ENCODE data around the gene CDIPT. TPM values are rescaled to one million over a fixed set of nuclear protein-coding genes. Genes with fewer than 3 reads are reported as not detected.
A peak's percentile ranks its signal among the peaks of the same experiment; 100 is the strongest.

The CDIPT gene
- total and polyA plus RNA-seq, 2 of the 13 experiments (the other 11 are each of a cell fraction or from before 2014, with no cell fraction given) = 54.9 to 97.5 TPM

DNA sequence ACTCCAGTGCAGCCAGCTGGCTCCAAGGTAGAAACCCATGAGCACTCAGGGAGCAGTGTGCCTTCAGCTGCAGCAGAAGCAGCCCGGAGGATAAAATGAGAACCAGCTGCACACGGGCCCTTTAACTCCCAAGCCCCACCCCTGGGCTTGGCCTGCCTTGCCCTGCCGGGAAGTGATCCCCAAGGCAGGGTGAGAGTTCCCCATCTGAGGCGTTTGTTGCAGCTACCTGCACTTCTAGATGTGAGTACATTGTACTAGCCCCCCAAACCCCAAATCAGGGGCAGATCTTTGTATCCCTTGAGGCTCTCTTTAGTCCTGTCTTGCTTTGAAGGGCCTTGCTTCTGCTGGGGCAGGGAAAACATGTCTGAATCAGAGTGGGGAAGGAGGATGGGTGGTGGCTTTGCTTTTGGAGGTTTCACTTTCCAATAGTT, 42.7 kb downstream of the CDIPT start, which contains the start of gene MVP (continued):
- TF ChIP-seq HNRNPK (IDR thresholded peaks at IDR 0.05; ENCODE audit: low read depth, low read length, poor library complexity, severe bottlenecking) (no peak), SMAD1 (CRISPR knock-in tag; IDR thresholded peaks at IDR 0.05; ENCODE audit: borderline replicate concordance, low read depth) (no peak), ELF3 (CRISPR knock-in tag; IDR thresholded peaks at IDR 0.05) (0 out of 2 replicates have a peak, but pooled peaks have one; percentile 31), KLF13 (CRISPR knock-in tag; IDR thresholded peaks at IDR 0.05) (no peak), SOX6 (IDR thresholded peaks at IDR 0.05) (no peak), SOX6 (CRISPR knock-in tag; IDR thresholded peaks at IDR 0.05) (0 out of 2 replicates have a peak, but pooled peaks have one; percentile 14), SNAI1 (CRISPR knock-in tag; IDR thresholded peaks at IDR 0.05; ENCODE audit: borderline replicate concordance) (no peak), SALL1 (CRISPR knock-in tag; IDR thresholded peaks at IDR 0.05) (no peak), IKZF4 (CRISPR knock-in tag; IDR thresholded peaks at IDR 0.05; ENCODE audit: borderline replicate concordance, low read depth, not compliant biosample characterization) (no peak), TBX2 (CRISPR knock-in tag; IDR thresholded peaks at IDR 0.05; ENCODE audit: borderline replicate concordance) (peak; percentile 12; the same call in 1 of the 2 replicates), ZNF672 (CRISPR knock-in tag; IDR thresholded peaks at IDR 0.05) (no peak), TCF7L2 (IDR thresholded peaks at IDR 0.05; ENCODE audit: low read depth, low read length) (no peak), RBM22 (optimal IDR thresholded peaks at IDR 0.05; ENCODE audit: low read length) (no peak), BRD4 (CRISPR knock-in tag; IDR thresholded peaks at IDR 0.05) (no peak), MIER2 (CRISPR knock-in tag; IDR thresholded peaks at IDR 0.05) (0 out of 2 replicates have a peak, but pooled peaks have one; percentile 17), NFE2 (CRISPR knock-in tag; IDR thresholded peaks at IDR 0.05) (no peak), NPAS2 (CRISPR knock-in tag; IDR thresholded peaks at IDR 0.05; ENCODE audit: borderline replicate concordance) (no peak), ZFYVE20 (CRISPR knock-in tag; IDR thresholded peaks at IDR 0.05; ENCODE audit: borderline replicate concordance, low read depth) (no peak)
- TF ChIP-seq, protein P1, sequence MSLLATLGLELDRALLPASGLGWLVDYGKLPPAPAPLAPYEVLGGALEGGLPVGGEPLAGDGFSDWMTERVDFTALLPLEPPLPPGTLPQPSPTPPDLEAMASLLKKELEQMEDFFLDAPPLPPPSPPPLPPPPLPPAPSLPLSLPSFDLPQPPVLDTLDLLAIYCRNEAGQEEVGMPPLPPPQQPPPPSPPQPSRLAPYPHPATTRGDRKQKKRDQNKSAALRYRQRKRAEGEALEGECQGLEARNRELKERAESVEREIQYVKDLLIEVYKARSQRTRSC (CRISPR knock-in tag; IDR thresholded peaks at IDR 0.05; ENCODE audit: low read depth) = no peak
- TF ChIP-seq, protein P2, sequence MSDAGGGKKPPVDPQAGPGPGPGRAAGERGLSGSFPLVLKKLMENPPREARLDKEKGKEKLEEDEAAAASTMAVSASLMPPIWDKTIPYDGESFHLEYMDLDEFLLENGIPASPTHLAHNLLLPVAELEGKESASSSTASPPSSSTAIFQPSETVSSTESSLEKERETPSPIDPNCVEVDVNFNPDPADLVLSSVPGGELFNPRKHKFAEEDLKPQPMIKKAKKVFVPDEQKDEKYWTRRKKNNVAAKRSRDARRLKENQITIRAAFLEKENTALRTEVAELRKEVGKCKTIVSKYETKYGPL (CRISPR knock-in tag; IDR thresholded peaks at IDR 0.05) = no peak
- TF ChIP-seq, protein P3, sequence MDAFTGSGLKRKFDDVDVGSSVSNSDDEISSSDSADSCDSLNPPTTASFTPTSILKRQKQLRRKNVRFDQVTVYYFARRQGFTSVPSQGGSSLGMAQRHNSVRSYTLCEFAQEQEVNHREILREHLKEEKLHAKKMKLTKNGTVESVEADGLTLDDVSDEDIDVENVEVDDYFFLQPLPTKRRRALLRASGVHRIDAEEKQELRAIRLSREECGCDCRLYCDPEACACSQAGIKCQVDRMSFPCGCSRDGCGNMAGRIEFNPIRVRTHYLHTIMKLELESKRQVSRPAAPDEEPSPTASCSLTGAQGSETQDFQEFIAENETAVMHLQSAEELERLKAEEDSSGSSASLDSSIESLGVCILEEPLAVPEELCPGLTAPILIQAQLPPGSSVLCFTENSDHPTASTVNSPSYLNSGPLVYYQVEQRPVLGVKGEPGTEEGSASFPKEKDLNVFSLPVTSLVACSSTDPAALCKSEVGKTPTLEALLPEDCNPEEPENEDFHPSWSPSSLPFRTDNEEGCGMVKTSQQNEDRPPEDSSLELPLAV (CRISPR knock-in tag; conservative IDR thresholded peaks at IDR 0.05; ENCODE audit: low read depth) = no peak
- TF ChIP-seq, protein P4, sequence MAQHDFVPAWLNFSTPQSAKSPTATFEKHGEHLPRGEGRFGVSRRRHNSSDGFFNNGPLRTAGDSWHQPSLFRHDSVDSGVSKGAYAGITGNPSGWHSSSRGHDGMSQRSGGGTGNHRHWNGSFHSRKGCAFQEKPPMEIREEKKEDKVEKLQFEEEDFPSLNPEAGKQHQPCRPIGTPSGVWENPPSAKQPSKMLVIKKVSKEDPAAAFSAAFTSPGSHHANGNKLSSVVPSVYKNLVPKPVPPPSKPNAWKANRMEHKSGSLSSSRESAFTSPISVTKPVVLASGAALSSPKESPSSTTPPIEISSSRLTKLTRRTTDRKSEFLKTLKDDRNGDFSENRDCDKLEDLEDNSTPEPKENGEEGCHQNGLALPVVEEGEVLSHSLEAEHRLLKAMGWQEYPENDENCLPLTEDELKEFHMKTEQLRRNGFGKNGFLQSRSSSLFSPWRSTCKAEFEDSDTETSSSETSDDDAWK (CRISPR knock-in tag; IDR thresholded peaks at IDR 0.05) = no peak
- TF ChIP-seq, protein P5, sequence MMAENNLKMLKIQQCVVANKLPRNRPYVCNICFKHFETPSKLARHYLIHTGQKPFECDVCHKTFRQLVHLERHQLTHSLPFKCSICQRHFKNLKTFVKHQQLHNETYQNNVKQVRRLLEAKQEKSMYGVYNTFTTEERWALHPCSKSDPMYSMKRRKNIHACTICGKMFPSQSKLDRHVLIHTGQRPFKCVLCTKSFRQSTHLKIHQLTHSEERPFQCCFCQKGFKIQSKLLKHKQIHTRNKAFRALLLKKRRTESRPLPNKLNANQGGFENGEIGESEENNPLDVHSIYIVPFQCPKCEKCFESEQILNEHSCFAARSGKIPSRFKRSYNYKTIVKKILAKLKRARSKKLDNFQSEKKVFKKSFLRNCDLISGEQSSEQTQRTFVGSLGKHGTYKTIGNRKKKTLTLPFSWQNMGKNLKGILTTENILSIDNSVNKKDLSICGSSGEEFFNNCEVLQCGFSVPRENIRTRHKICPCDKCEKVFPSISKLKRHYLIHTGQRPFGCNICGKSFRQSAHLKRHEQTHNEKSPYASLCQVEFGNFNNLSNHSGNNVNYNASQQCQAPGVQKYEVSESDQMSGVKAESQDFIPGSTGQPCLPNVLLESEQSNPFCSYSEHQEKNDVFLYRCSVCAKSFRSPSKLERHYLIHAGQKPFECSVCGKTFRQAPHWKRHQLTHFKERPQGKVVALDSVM (CRISPR knock-in tag; IDR thresholded peaks at IDR 0.05) = no peak
- TF ChIP-seq, protein P6, sequence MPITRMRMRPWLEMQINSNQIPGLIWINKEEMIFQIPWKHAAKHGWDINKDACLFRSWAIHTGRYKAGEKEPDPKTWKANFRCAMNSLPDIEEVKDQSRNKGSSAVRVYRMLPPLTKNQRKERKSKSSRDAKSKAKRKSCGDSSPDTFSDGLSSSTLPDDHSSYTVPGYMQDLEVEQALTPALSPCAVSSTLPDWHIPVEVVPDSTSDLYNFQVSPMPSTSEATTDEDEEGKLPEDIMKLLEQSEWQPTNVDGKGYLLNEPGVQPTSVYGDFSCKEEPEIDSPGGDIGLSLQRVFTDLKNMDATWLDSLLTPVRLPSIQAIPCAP (CRISPR knock-in tag; IDR thresholded peaks at IDR 0.05; ENCODE audit: low read depth) = no peak
